Activated T-cell treated with anti-CD3 and anti-CD28 coated beads, Interleukin-2, amount 50 U/mL, for 1 hour (primary cell): ENCODE results near the gene POLR3H.
"Not testable (repeated sequence)": the region's sequence is repeated elsewhere in the genome, so short reads cannot be mapped to it uniquely, and the experiment has no call there.

Source experiments
- DNase-seq: peaks from one replicate; pipeline ENCODE4 v3.0.0-alpha.2; 2020

POLR3H gene

GRCh38 chr22:41563051-41563711, 18.9 kb upstream of the POLR3H start:
- no peak for DNase-seq

GRCh38 chr22:41562461-41562860, 18.2 kb upstream of the POLR3H start:
- DNase-seq = no peak

DNA sequence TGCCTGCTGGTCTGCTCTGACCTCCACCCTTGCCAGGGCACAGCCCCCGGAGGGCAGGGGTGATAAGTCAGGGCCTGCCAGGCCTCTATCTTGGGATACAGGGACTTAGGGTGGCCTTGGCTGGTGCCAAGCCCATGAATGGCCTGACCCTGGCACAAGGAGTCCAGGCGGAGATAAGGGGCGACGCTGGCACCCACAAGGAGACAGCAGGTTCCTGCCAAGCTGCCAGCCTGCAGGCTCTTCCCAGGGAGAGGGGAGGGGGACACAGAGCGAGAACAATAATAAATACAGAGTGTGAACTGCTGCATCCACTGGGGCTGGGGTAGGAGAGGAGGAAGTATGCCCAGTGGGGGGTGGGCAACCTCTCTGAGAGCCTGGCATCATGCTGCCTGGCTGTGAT, 17.5 kb upstream of the POLR3H start:
- no peak for DNase-seq

DNA sequence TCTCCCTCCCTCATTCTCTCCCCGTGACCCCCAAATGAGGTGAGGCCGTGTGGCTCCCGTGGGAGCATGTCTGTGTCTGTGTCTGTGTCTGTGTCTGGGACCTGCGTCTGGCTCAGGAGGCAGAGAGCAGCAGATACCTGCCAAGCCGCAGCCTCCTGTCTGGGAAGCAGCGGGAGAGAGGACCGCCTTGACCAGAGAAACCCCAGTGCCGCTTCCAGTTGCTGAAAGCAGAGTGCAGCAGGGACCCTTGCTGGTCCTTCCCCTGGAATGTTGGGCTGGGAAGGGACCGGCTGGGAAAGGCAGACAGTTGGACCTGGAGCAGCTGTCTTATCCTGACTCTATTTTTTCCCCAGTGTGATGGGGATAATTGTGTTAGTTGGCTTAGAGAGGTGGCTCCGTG, 17.1 kb upstream of the POLR3H start:
- no peak for DNase-seq

DNA sequence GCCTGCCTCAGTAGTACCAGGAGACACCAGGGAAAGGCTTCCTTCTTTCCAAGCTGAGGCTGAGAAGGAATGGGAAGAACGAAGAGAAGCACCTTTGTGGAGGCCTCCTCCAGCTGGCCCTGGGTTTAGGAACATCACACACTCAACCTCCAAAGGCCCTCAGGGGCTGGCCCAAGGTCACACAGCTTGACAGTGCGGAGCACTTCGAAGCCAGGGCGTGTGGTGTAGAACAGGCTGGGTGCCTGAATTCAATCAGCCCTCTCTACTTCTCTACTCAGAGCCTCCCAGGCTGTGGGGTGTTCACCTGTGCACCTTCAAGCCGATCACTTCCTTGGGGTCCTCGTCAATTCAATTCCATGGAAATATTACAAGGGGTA, 15.8 kb upstream of the POLR3H start:
- DNase-seq = no peak

DNA sequence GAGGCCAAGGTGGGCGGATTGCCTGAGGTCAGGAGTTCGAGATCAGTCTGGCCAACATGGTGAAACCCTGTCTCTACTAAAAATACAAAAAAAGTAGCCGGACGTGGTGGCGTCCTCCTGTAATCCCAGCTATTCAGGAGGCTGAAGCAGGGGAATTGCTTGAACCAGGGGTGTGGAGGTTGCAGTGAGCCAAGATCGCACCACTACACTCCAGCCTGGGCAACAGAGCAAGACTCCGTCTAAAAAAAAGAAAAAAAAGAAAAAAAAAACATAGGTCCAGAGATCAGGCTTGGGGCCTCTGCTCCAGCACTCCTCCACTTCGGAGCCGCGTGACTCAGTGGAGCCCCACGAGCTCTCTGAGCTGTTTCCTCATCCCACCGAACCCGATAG, 14.0 kb upstream of the POLR3H start:
- not testable (repeated sequence) for DNase-seq

GRCh38 chr22:41557401-41558240, 13.4 kb upstream of the POLR3H start:
- no peak for DNase-seq

DNA sequence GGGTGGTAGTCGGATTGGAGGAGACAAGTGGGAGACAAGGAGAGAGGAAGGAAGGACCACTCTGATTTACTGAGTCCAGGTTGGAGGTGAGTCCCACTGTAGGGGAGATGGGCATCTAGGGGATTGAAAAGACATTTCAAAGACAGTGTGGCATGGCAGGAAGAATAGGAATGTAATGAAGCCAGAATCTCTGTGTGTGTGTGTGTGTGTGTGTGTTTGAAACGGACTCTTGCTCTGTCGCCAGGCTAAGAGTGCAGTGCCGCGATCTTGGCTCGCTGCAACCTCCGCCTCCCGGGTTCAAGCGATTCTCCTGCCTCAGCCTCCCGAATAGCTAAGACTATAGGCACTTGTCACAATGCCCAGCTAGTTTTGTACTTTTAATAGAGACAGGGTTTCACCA, 12.3 kb upstream of the POLR3H start:
- DNase-seq = no peak

- no peak for DNase-seq
These were observed 11.2 kb upstream of the POLR3H start for GRCh38 chr22:41555325-41555982.

DNA sequence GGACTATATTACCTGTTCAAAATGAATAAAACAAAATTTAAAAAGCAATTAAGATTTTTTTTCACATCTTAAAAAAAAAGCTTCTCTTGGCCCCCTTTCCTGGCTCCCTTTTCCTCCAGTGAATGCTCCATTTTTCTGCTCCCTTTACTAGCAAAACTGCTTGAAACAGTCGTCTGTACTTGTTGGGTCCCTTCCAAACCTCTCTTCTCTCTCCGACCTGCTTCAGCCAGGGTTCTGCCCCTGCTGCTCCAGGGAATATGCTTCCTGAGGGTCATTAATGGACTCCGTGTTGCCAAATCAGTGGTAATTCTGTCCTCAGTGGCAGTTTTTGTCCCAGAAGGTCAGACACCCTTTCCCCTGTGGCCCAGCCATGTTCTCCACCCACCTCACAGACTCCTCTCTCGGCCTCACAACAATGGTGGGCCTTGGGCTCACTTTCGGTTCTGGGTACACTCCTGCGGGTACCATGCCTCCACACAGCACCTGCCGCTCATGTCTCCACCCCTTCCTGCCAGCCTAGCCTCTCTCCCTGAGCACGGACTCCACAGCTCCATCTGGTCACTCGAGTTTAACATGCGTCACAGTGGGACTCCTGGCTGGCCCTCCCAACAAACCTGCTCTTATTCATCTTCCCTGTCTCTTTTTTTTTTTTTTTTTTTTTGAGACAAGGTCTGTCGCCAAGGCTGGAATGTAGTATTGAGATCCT, 7.8 kb upstream of the POLR3H start:
- DNase-seq = no peak

DNA sequence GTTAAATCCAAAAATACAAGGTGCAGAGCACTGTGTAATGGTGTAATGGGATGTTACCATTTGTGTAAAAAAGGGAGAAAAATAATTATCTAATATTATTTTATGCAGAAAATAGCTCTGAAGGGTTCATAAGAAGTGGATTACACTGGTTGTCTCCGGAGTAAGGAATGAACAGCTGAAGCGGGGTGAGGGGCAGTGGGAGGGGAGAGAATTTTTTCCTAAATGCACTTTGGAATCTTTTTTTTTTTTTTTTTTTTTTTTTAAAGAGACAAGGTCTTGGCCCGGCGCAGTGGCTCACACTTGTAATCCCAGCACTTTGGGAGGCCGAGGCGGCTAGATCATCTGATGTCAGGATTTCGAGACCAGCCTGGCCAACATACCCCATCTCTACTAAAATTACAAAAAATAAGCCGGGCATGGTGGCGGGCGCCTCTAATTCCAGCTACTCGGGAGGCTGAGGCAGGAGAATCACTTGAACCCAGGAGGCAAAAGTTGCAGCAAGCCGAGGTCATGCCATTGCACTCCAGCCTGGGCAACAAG, 6.8 kb upstream of the POLR3H start:
- no peak for DNase-seq

DNA sequence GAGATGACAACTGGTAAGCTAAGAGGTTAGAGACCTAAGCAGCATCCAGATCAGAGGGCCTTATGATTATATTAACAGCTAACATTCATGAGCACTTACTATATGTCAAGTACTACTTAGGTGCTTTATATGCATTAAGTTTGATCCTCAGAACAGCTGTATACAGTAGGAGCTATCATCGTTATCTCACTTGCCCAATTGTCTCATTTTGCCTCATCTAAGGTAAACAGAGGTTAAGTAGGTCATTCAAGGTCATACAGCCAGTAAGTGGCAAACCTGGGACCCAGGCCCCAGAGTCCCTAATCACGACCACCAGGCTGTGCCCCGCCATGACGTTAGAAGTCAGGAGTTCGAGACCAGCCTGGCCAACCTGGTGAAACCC, 4.6 kb upstream of the POLR3H start:
- DNase-seq = no peak

DNA sequence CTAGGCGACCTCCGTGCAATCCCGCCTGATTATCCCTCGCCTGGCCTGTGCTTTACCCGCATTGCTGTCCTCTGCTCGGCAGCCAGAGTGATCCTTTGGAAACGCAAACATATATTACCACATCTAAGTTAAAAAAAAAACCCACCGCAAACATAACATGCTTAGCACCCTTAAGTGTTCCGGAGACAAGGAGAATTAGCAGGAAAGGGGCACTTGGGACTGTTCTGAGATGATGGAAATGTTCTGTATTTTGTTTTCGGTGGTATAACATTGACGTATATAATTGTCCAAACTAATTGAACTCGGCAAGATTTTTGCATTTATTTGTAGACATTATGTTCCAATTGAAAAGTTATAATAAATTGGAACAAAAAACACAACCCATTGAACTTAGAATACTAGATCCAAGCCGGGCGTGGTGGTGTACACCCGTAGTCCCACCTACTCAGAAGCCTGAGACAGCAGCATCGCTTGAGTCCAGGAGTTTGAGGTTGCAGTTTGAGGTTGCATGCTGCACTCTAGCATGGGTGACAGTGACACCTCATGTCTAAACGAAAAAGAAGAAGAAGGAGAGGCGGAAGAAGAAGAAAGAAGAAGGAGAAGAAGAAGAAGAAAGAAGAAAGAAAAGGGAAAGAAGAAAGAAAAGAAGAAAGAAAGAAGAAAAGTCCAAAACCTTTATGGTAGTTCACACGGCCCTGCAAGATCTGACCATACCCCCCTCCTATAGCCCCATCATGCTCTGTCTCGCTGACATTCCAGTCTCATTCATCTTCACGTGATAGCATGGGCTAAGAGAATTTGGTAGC, 604 bp upstream of the POLR3H start:
- DNase-seq = no peak

DNA sequence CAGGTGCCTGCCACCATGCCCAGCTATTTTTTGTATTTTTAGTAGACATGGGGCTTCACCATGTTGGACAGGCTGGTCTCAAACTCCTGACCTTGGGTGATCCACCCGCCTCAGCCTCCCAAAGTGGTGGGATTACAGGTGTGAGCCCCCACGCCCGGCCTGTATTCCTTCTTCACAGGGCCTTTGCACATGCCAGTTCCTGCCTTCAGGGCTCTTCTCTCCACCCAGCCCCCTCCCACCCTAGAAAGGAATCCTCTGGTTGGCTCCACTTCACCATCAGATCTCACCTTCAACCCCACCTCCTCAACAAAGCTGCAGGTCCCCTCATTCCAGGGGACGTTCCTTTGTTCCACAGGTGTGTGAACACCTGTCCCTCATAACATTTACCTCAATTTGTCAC, 2.0 kb downstream of the POLR3H start:
- no peak for DNase-seq

DNA sequence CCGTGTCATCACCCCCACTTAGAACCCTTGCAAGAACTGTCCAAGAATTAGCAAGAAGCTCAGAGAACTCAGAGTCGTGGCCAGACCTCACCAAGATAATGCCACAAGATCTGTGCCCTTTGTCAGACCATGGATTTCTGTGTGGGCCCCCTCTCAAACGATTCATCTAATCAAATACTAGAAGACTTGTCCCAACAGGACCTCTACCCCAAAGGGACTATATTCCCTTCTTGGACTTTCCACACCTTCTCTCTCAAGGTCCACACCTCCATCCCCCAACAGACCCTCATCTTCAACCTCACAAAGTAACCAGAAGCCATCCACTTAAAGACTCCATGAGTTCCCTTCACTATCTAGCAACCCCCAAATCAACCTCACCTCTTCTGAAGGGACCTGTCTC, 2.8 kb downstream of the POLR3H start:
- no peak for DNase-seq

DNA sequence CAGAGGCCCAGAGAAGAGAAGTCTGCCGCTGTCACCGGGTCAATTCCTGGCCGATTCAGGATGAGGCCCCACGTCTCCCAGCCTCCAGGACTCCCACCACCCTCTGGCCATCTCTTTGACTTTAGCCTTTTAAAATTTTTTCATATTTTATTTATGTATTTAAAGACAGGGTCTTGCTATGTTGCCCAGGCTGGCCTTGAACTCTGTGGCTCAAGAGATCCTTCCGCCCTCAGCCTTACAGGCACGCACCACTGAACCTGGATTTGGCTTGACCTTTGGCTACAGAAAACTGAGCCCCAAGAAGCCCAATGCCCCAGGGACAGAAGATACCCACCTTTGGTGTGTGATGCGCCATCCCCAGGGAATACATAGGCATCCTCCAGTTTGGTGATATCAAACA, 3.9 kb downstream of the POLR3H start:
- DNase-seq = no peak

- DNase-seq = no peak
These were observed 4.3 kb downstream of the POLR3H start for GRCh38 chr22:41540006-41540315.

GRCh38 chr22:41539146-41540005, 4.9 kb downstream of the POLR3H start:
- DNase-seq = no peak

DNA sequence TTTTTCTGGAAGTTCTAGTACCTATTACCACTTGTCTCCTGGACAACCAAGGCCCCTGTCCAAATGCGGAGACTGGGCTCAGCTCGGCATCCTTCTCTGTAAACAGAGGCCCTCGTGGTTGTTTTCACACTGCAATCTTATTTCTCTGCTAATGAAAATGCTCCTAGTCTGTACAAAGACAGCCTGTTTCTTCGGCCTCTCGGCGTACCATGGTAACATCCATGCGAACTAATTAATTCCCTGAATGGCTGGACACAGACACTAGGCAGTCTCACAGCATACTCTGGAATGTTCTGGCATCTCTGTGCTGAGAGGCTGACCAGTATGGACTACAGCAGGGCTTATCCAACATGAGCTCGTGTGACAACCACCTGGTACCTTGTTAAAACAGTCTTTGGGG, 5.7 kb downstream of the POLR3H start:
- DNase-seq = no peak

- no peak for DNase-seq
These were observed 7.1 kb downstream of the POLR3H start for GRCh38 chr22:41537203-41537602.

GRCh38 chr22:41535244-41535643, 9.0 kb downstream of the POLR3H start:
- no peak for DNase-seq

DNA sequence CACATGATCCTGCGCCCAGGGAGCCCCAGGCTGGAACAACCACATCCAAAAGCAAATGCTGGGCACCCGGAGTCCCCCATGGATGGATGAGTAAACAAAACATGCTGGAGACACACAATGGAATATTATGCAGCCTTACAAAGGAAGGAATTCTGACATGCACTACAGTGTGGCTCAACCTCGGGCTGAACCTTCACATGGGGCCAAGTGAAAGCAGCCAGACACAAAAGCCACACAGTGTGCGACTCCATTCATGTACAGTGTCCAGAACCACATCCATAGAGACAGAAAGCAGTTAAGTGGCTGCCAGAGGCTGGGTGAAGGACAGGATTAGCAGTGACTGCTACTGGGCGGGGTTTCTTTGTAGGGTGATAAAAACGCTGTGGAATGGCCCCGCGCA, 10.1 kb downstream of the POLR3H start:
- DNase-seq = no peak
